Vagina (tissue), 2 donors: ENCODE measurements around the gene ABLIM2.

Experiments
- CTCF ChIP-seq, 3 experiments: fragments of 450-650 bp in 2 of 3; fragments of 200-600 bp in 1 of 3; sonication (generic) in 1 of 3; IDR thresholded peaks; one replicate each; pipeline ENCODE4 v1.5.1; 2017 to 2019; ENCODE audit warnings: antibody characterized with exemption in 3 of 3, mild to moderate bottlenecking in 2 of 3, moderate library complexity in 2 of 3
- POLR2A ChIP-seq, 2 donors: fragments of 450-650 bp; IDR thresholded peaks; one replicate each; pipeline ENCODE4 v1.6.1; 2017; ENCODE audit warnings: antibody characterized with exemption in 2 of 2, mild to moderate bottlenecking in 2 of 2, moderate library complexity in 2 of 2
- POLR2AphosphoS5 ChIP-seq, 2 donors: sonication (generic); formaldehyde crosslinking; IDR thresholded peaks; one replicate each; pipeline ENCODE4 v1.9.0; 2017; ENCODE audit warnings: antibody characterized with exemption in 2 of 2, mild to moderate bottlenecking in 2 of 2, low read depth in 1 of 2; ENCODE audit not compliant: insufficient read depth in 1 of 2

GRCh38 chr4:8205749-8206611 lies 47.4 kb upstream of the ABLIM2 start:
- TF ChIP-seq CTCF (IDR thresholded peaks at IDR 0.05) (no peak), POLR2AphosphoS5 (IDR thresholded peaks at IDR 0.05; ENCODE audit: insufficient read depth in 1 of 2, low read depth in 1 of 2) (peak in 1 of 2 donors; percentile 40), POLR2A (IDR thresholded peaks at IDR 0.05) (no peak)
